Ammon's horn (tissue), 1 donor: ENCODE measurements around the gene AADAT.
A peak's percentile ranks its signal among the peaks of the same experiment; 100 is the strongest.
"Not testable (repeated sequence)": the region's sequence is repeated elsewhere in the genome, so short reads cannot be mapped to it uniquely, and the experiment has no call there.

Source experiments
- DNase-seq: peaks from one replicate; pipeline ENCODE4 v3.0.0-alpha.2; 2016; ENCODE audit warnings: low spot score

The AADAT gene

GRCh38 chr4:170089274-170089667 is 485 bp downstream of the AADAT start:
- DNase-seq: peak; percentile 60

GRCh38 chr4:170088716-170089115 is 1.0 kb downstream of the AADAT start:
- no peak for DNase-seq

GRCh38 chr4:170087163-170087700 is 2.5 kb downstream of the AADAT start:
- no peak for DNase-seq

GRCh38 chr4:170083541-170083940 is 6.2 kb downstream of the AADAT start:
- DNase-seq: no peak

GRCh38 chr4:170080496-170080895 is 9.3 kb downstream of the AADAT start:
- no peak for DNase-seq

GRCh38 chr4:170079981-170080380 is 9.8 kb downstream of the AADAT start:
- no peak for DNase-seq

- DNase-seq: no peak
Measured at GRCh38 chr4:170071196-170071595, 18.6 kb downstream of the AADAT start.

- no peak for DNase-seq
Measured at GRCh38 chr4:170068438-170069128, 21.2 kb downstream of the AADAT start.

- no peak for DNase-seq
Measured at GRCh38 chr4:170059421-170059820, 30.3 kb downstream of the AADAT start.

- no peak for DNase-seq
Measured at GRCh38 chr4:170058826-170059225, 30.9 kb downstream of the AADAT start.

GRCh38 chr4:170057866-170058265 is 31.9 kb downstream of the AADAT start:
- DNase-seq: no peak

- no peak for DNase-seq
Measured at GRCh38 chr4:170052919-170053318, 36.8 kb downstream of the AADAT start.

GRCh38 chr4:170051402-170051801 is 38.4 kb downstream of the AADAT start:
- DNase-seq: no peak

GRCh38 chr4:170049766-170050165 is 40.0 kb downstream of the AADAT start:
- no peak for DNase-seq

GRCh38 chr4:170047771-170048354 is 41.9 kb downstream of the AADAT start:
- peak; percentile 84 for DNase-seq

- DNase-seq: not testable (repeated sequence)
Measured at GRCh38 chr4:170046156-170046555, 43.6 kb downstream of the AADAT start.

- no peak for DNase-seq
Measured at GRCh38 chr4:170040031-170040680, 49.6 kb downstream of the AADAT start.

- DNase-seq: no peak
Measured at GRCh38 chr4:170038769-170039168, 51.0 kb downstream of the AADAT start.

- DNase-seq: no peak
Measured at GRCh38 chr4:170038232-170038631, 51.5 kb downstream of the AADAT start.

GRCh38 chr4:170037481-170037880 is 52.3 kb downstream of the AADAT start:
- DNase-seq: no peak

GRCh38 chr4:170035845-170036244 is 53.9 kb downstream of the AADAT start:
- no peak for DNase-seq

- DNase-seq: no peak
Measured at GRCh38 chr4:170035231-170035630, 54.5 kb downstream of the AADAT start.

GRCh38 chr4:170033999-170034398 is 55.8 kb downstream of the AADAT start:
- DNase-seq: no peak
